ENCODE measurements around the gene ING3. TPM values are rescaled to one million over a fixed set of nuclear protein-coding genes. Genes with fewer than 3 reads are reported as not detected.

Gene ING3
- total and polyA plus RNA-seq, 10 donors = 10.2 to 40.9 (median 29.1) TPM

DNA sequence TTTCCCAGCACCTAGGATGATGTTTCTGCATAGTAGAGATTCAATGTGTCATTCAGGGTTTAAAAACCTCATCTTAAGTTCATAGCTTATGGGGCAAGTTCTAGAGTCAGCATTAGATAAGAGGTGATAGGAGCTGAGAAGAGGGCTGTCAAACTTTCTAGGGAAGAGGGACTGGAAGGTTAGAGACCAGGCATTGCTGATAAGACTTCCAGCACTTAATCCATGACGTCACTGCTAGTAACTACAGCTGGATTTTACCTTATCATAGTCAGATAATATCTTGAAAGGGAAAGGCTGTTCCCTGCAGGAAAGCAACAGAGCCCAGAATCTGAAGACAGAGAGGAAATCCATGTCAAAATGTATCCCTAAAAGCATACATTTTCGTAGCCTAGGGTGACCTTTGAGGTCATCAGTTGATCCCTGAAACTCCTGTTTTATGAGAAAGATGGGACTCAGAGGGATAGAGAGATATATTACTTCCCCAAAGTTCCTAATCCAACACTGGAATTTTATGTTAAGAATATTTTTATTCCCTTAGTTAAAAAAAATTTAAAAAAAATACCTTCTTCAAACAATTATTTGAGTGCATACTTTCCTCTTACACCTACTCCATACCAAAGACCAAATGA, 34.7 kb downstream of the ING3 start:
- Histone ChIP-seq H3K27me3 (replicated peaks in 1 of 7) (peaks cover 0 to 25% (median 5%) of the 10 kb centered on the region in 7 donors), H3K27ac (no peak overlapping the region), H3K4me3 (no peak overlapping the region), H3K4me1 (peaks cover 8 to 30% (median 19%) of the 10 kb centered on the region in 6 donors), H3K9me3 (no peaks in the 10 kb centered on the region), H3K36me3 (no peaks in the 10 kb centered on the region)
- no peak for DNase-seq
- 40 to 54% (median 44%) methylated on average over 2 of the region's 2 CpGs for WGBS, 5 donors
- TF ChIP-seq POLR2A (IDR thresholded peaks at IDR 0.05) (no peak), POLR2AphosphoS5 (IDR thresholded peaks at IDR 0.05) (no peak)
- TF ChIP-seq, protein P1, sequence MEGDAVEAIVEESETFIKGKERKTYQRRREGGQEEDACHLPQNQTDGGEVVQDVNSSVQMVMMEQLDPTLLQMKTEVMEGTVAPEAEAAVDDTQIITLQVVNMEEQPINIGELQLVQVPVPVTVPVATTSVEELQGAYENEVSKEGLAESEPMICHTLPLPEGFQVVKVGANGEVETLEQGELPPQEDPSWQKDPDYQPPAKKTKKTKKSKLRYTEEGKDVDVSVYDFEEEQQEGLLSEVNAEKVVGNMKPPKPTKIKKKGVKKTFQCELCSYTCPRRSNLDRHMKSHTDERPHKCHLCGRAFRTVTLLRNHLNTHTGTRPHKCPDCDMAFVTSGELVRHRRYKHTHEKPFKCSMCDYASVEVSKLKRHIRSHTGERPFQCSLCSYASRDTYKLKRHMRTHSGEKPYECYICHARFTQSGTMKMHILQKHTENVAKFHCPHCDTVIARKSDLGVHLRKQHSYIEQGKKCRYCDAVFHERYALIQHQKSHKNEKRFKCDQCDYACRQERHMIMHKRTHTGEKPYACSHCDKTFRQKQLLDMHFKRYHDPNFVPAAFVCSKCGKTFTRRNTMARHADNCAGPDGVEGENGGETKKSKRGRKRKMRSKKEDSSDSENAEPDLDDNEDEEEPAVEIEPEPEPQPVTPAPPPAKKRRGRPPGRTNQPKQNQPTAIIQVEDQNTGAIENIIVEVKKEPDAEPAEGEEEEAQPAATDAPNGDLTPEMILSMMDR (IDR thresholded peaks at IDR 0.05 in 8 of 11, conservative IDR thresholded peaks at IDR 0.05 in 3 of 11) = no peak
- intact Hi-C loops (cut with DNase I; ENCODE audit: low total_unique reads) = loop anchor here (5.0 kb wide), 1 partner anchor 97 kb away; no protein-coding TSS in a partner anchor

- WGBS, 5 donors = 82 to 97% (median 83%) methylated on average over 2 of the region's 2 CpGs
- Histone ChIP-seq H3K27me3 (replicated peaks in 1 of 7) (peaks cover 0 to 31% (median 5%) of the 10 kb centered on the region in 7 donors), H3K9me3 (no peaks in the 10 kb centered on the region), H3K4me1 (peaks cover 8 to 36% (median 19%) of the 10 kb centered on the region in 6 donors), H3K36me3 (no peaks in the 10 kb centered on the region), H3K4me3 (no peak overlapping the region), H3K27ac (no peak overlapping the region)
- intact Hi-C loops (cut with DNase I; ENCODE audit: low total_unique reads) = loop anchor here (5.0 kb wide), 1 partner anchor 96 kb away; no protein-coding TSS in a partner anchor
- DNase-seq = no peak
- TF ChIP-seq, protein P1 (IDR thresholded peaks at IDR 0.05 in 8 of 11, conservative IDR thresholded peaks at IDR 0.05 in 3 of 11) = no peak
- TF ChIP-seq POLR2AphosphoS5 (IDR thresholded peaks at IDR 0.05) (no peak), POLR2A (IDR thresholded peaks at IDR 0.05) (no peak)
Measured at GRCh38 chr7:120985839-120986238, 35.3 kb downstream of the ING3 start.

- Histone ChIP-seq H3K9me3 (no peaks in the 10 kb centered on the region), H3K27ac (no peak overlapping the region), H3K4me1 (peaks cover 8 to 43% (median 21%) of the 10 kb centered on the region in 6 donors), H3K27me3 (replicated peaks in 1 of 7) (peaks cover 0 to 33% (median 5%) of the 10 kb centered on the region in 7 donors), H3K4me3 (no peak overlapping the region), H3K36me3 (no peaks in the 10 kb centered on the region)
- WGBS, 5 donors = 83 to 100% (median 91%) methylated on average over 2 of the region's 2 CpGs
- TF ChIP-seq POLR2A (IDR thresholded peaks at IDR 0.05) (no peak), POLR2AphosphoS5 (IDR thresholded peaks at IDR 0.05) (no peak)
- TF ChIP-seq, protein P1 (IDR thresholded peaks at IDR 0.05 in 8 of 11, conservative IDR thresholded peaks at IDR 0.05 in 3 of 11) = no peak
- no peak for DNase-seq
- intact Hi-C loops (cut with DNase I; ENCODE audit: low total_unique reads) = loop anchor here (5.0 kb wide), 1 partner anchor 96 kb away; no protein-coding TSS in a partner anchor
Measured at GRCh38 chr7:120986650-120987049, 36.1 kb downstream of the ING3 start.

- peak overlapping the region in 3 of 8 donors; percentile 46 to 68 (median 48) for H3K4me3 ChIP-seq
- intact Hi-C loops (cut with DNase I; ENCODE audit: low total_unique reads) = loop anchor here (5.0 kb wide), 1 partner anchor 95 kb away; no protein-coding TSS in a partner anchor
Measured at GRCh38 chr7:120987280-120987679, 36.7 kb downstream of the ING3 start.

More at GRCh38 chr7:120987280-120987679, 36.7 kb downstream of the ING3 start:
- H3K4me1 ChIP-seq = peaks cover 8 to 43% (median 22%) of the 10 kb centered on the region in 6 donors
- no peaks in the 10 kb centered on the region for H3K36me3 ChIP-seq
- H3K27ac ChIP-seq = peak overlapping the region in 7 of 8 donors; percentile 79 to 87 (median 84)
- TF ChIP-seq, protein P1 (IDR thresholded peaks at IDR 0.05 in 8 of 11, conservative IDR thresholded peaks at IDR 0.05 in 3 of 11) = no peak
- TF ChIP-seq POLR2AphosphoS5 (IDR thresholded peaks at IDR 0.05) (no peak), POLR2A (IDR thresholded peaks at IDR 0.05) (no peak)
- 0 to 1% (median 1%) methylated on average over 3 of the region's 3 CpGs for WGBS, 5 donors
- H3K9me3 ChIP-seq = no peaks in the 10 kb centered on the region
- H3K27me3 ChIP-seq (replicated peaks in 1 of 7) = peaks cover 0 to 33% (median 5%) of the 10 kb centered on the region in 7 donors
- no peak for DNase-seq
